Caco-2 (cell line): ENCODE measurements around the gene SLC16A10. TPM values are rescaled to one million over a fixed set of nuclear protein-coding genes. Genes with fewer than 3 reads are reported as not detected.

Experiments
- BruUV-seq: library from RNA; stranded (reverse); fragments of 400-500 nt; replicated peaks from 2 replicates; lab custom pipeline; 2021; lab: Mats Ljungman, UMichigan
- CTCF ChIA-PET: fragments of 300-600 bp; sonication (Branson Sonifier 250); formaldehyde crosslinking; loops from one replicate; lab custom pipeline; 2022; ENCODE audit warnings: antibody characterized with exemption; lab: Charles Lee
- POLR2A ChIA-PET: fragments of 300-600 bp; sonication (Branson Sonifier 250); formaldehyde crosslinking; loops from one replicate; lab custom pipeline; 2022; ENCODE audit warnings: antibody characterized with exemption; lab: Charles Lee
- DNase-seq, 2 experiments: peaks; one replicate each; pipeline versions ENCODE4 v3.0.0 to v3.0.0-alpha.2; 2020 to 2022
- H3K27me3 ChIP-seq: replicated peaks from 2 replicates; pipeline ENCODE4 v1.6.0; 2011; ENCODE audit warnings: low read length; ENCODE audit not compliant: control insufficient read depth, insufficient read depth
- H3K36me3 ChIP-seq: 2 replicates; pipeline ENCODE4 v1.5.1; 2011; ENCODE audit warnings: low read length; ENCODE audit not compliant: control insufficient read depth, insufficient read depth
- H3K4me1 ChIP-seq: fragments of 250-450 bp; sonication (Bioruptor Pico); 2 replicates; pipeline ENCODE4 v1.5.1; 2020; ENCODE audit warnings: mild to moderate bottlenecking
- H3K4me3 ChIP-seq: 2 replicates; pipeline ENCODE4 v1.5.1; 2011; ENCODE audit warnings: low read depth, mild to moderate bottlenecking, control low read depth, low read length
- H3K9me3 ChIP-seq: fragments of 250-450 bp; sonication (Bioruptor Pico); 2 replicates; pipeline ENCODE4 v1.5.1; 2020; ENCODE audit warnings: mild to moderate bottlenecking, moderate library complexity
- H3K27ac Mint-ChIP-seq: one replicate; pipeline ENCODE4 v1.8.0; 2022; ENCODE audit warnings: mixed read lengths; ENCODE audit not compliant: unreplicated experiment
- H3K27me3 Mint-ChIP-seq: one replicate; pipeline ENCODE4 v1.8.0; 2022; ENCODE audit warnings: mixed read lengths; ENCODE audit not compliant: insufficient read depth, unreplicated experiment
- H3K36me3 Mint-ChIP-seq: one replicate; pipeline ENCODE4 v1.8.0; 2022; ENCODE audit warnings: mild to moderate bottlenecking, mixed read lengths; ENCODE audit not compliant: insufficient read depth, unreplicated experiment
- H3K4me1 Mint-ChIP-seq: one replicate; pipeline ENCODE4 v1.8.0; 2022; ENCODE audit warnings: low read depth, mixed read lengths; ENCODE audit not compliant: unreplicated experiment
- H3K4me3 Mint-ChIP-seq: one replicate; pipeline ENCODE4 v1.8.0; 2022; ENCODE audit warnings: mild to moderate bottlenecking, moderate library complexity, mixed read lengths; ENCODE audit not compliant: unreplicated experiment
- H3K9me3 Mint-ChIP-seq: one replicate; pipeline ENCODE4 v1.8.0; 2022; ENCODE audit warnings: mixed read lengths; ENCODE audit not compliant: unreplicated experiment
- CTCF ChIP-seq, 2 experiments: fragments of 200-600 bp in 1 of 2; IDR thresholded peaks; 1 replicate in 1 of 2; 2 replicates in 1 of 2; pipeline versions ENCODE4 v1.5.1 to v1.8.0; 2011 to 2022; ENCODE audit warnings: antibody characterized with exemption in 1 of 2, control low read depth in 1 of 2, inconsistent platforms in 1 of 2, low read depth in 1 of 2, low read length in 1 of 2, mild to moderate bottlenecking in 1 of 2, moderate library complexity in 1 of 2; ENCODE audit not compliant: insufficient read depth in 1 of 2, severe bottlenecking in 1 of 2, unreplicated experiment in 1 of 2
- intact Hi-C: fragments of 100-400 bp; cut with micrococcal nuclease; formaldehyde crosslinking; loops from one replicate; pipeline ENCODE4 v1.10.0; 2022; ENCODE audit not compliant: unreplicated experiment
- total RNA-seq: library from RNA; stranded (reverse); gene quantifications from 2 replicates; pipeline ENCODE4 v1.2.3, GENCODE V29; 2022

The SLC16A10 gene
- total RNA-seq, 1 experiment from 2014 or later: 14.2 TPM

GRCh38 chr6:111239461-111239860 lies 152.2 kb downstream of the SLC16A10 start:
- ChIA-PET CTCF (no interaction called here), POLR2A (no interaction called here)
- Histone ChIP-seq H3K9me3 (no peaks in the 10 kb centered on the region), H3K36me3 (no peaks in the 10 kb centered on the region), H3K4me3 (no peak overlapping the region), H3K27me3 (no peaks in the 10 kb centered on the region), H3K4me1 (no peaks in the 10 kb centered on the region)
- Mint-ChIP-seq H3K9me3 (peaks cover 6% of the 10 kb centered on the region), H3K36me3 (no peaks in the 10 kb centered on the region), H3K4me1 (peaks cover 8% of the 10 kb centered on the region), H3K27me3 (no peaks in the 10 kb centered on the region), H3K4me3 (no peak overlapping the region), H3K27ac (no peak overlapping the region)
- DNase-seq: no peak
- intact Hi-C loops: no loop called here
- TF ChIP-seq CTCF (IDR thresholded peaks at IDR 0.05; ENCODE audit: insufficient read depth in 1 of 2, low read depth in 1 of 2, low read length in 1 of 2, severe bottlenecking in 1 of 2, unreplicated experiment in 1 of 2): no peak
- no TSS peak for BruUV-seq

GRCh38 chr6:111242452-111242851 lies 155.1 kb downstream of the SLC16A10 start:
- ChIA-PET CTCF (no interaction called here), POLR2A (no interaction called here)
- no peak for TF ChIP-seq CTCF (IDR thresholded peaks at IDR 0.05; ENCODE audit: insufficient read depth in 1 of 2, low read depth in 1 of 2, low read length in 1 of 2, severe bottlenecking in 1 of 2, unreplicated experiment in 1 of 2)
- H3K4me1 ChIP-seq: no peaks in the 10 kb centered on the region
- Mint-ChIP-seq H3K4me1 (no peaks in the 10 kb centered on the region), H3K27me3 (no peaks in the 10 kb centered on the region), H3K27ac (no peak overlapping the region), H3K9me3 (no peaks in the 10 kb centered on the region), H3K4me3 (no peak overlapping the region), H3K36me3 (no peaks in the 10 kb centered on the region)
- H3K4me3 ChIP-seq: no peak overlapping the region
- intact Hi-C loops: no loop called here
- no peak for DNase-seq
- no peaks in the 10 kb centered on the region for H3K9me3 ChIP-seq
- BruUV-seq: no TSS peak
- H3K36me3 ChIP-seq: no peaks in the 10 kb centered on the region
- H3K27me3 ChIP-seq: no peaks in the 10 kb centered on the region

GRCh38 chr6:111243095-111243494 lies 155.8 kb downstream of the SLC16A10 start:
- no peak for DNase-seq
- ChIA-PET POLR2A (no interaction called here), CTCF (no interaction called here)
- H3K4me1 Mint-ChIP-seq: no peaks in the 10 kb centered on the region
- no peaks in the 10 kb centered on the region for H3K27me3 Mint-ChIP-seq
- no peaks in the 10 kb centered on the region for H3K27me3 ChIP-seq
- H3K27ac Mint-ChIP-seq: no peak overlapping the region
- no peaks in the 10 kb centered on the region for H3K36me3 ChIP-seq
- no peak overlapping the region for H3K4me3 ChIP-seq
- no TSS peak for BruUV-seq
- TF ChIP-seq CTCF (IDR thresholded peaks at IDR 0.05; ENCODE audit: insufficient read depth in 1 of 2, low read depth in 1 of 2, low read length in 1 of 2, severe bottlenecking in 1 of 2, unreplicated experiment in 1 of 2): no peak
- no peaks in the 10 kb centered on the region for H3K4me1 ChIP-seq
- H3K9me3 Mint-ChIP-seq: no peaks in the 10 kb centered on the region
- H3K4me3 Mint-ChIP-seq: no peak overlapping the region
- no peaks in the 10 kb centered on the region for H3K9me3 ChIP-seq
- H3K36me3 Mint-ChIP-seq: no peaks in the 10 kb centered on the region
- intact Hi-C loops: no loop called here
